HG03095 (cell line): Measurements from ENCODE around the gene LENEP.

Experiments used
- ATAC-seq: cut with Tn5 transposase; IDR thresholded peaks from one replicate; pipeline ENCODE4 v1.9.1; 2021; ENCODE audit warnings: moderate library complexity; ENCODE audit not compliant: unreplicated experiment

Gene LENEP

DNA sequence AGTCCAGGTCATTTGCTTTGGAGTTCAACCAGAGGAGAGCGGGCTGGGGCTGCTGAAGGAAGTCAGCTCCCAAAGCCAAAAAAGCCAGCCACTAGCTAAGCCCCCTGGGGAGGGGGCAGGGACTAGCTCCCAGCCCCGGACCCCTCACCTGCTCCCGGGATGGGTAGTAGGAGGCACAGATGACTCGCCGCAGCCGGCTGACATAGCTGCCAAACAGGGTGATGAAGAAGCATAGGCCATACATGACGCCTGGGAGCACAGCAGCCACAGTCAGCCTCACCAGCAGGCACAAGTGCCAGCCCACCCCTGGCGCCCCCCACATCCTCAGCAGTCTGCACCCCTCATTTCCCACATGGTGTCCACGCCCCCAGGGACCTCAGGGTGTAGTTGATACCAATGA, 32.8 kb downstream of the LENEP start:
- no peak for ATAC-seq

DNA sequence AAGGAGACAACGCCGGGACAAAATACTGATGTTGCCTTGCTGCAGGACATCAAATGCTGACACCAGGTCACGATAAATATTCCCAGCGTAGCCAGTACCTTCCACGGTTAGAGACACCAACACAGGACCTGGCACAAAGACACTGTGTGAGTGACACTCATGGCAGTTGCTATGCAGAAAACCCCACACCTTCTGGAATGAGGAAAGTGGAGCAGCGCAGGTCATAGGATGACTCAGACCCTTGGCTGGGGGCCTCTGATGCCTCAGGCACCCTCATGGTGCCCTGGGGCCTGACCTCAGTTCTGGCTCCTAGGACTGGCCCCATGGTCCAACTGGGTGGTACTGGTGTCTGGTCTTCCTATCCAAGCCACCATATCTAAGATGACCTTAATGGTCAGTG, 33.2 kb downstream of the LENEP start:
- no peak for ATAC-seq

DNA sequence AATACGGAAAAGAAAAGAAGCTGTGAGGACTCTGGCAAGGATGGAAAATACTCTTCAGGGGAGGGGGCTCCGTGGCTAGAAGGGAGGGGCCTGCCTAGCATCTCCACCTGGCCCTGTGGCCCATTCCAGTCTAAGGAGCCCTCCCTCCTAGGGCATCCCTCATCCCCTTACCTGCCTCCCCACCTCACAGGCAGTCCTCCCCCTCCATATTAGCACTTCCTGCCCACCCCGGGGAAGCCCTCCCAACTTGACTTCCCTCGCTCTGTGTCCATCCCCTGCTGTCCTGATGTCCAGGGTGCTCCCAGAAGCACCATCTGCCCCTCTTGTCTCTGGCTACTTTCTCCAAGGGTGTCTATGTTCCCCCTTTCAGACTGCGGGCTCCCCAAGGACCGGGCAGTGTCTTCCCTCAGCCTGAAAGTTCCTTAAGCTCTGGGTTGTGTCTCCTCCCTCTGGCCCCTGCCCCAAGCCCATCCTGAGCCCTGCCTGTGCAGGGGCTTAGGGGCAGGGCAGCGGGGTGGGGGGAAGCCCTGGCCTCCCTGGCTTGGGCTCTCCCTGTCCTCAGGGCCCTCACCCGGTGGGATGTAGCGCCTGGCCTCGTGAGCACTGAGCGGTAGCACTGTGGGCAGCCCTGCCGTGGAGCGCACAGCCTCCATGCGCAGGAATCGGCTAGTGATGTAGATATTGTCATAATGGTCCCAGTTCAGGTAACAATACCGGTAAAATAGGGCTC, 36.3 kb downstream of the LENEP start:
- ATAC-seq = no peak

DNA sequence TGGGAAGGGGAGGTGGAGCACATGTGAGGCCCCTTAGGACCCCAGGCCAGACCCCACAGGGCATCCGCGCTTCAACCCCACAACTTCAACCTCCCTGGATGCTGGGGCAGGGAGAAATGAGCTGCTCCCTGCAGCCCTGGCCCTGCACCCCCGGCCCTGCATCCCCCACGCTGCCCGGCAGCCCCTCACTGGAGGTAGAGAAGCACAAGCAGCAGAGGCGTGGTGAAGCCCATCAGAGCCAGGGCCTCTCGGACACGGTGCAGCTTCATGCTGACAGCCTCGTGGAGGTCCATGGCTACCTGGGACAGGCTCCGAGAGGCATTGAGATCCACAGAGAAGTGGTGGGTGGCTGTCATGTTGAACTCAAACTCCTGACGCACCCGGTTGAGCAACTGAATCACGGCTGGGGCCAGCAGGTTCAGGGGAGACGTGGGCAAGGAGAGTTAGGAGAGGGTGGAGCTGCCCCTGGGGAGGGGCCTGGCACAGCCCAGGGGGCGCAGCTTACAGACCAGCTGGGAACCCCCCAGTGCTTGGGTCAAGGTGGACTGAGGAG, 36.9 kb downstream of the LENEP start:
- no peak for ATAC-seq

DNA sequence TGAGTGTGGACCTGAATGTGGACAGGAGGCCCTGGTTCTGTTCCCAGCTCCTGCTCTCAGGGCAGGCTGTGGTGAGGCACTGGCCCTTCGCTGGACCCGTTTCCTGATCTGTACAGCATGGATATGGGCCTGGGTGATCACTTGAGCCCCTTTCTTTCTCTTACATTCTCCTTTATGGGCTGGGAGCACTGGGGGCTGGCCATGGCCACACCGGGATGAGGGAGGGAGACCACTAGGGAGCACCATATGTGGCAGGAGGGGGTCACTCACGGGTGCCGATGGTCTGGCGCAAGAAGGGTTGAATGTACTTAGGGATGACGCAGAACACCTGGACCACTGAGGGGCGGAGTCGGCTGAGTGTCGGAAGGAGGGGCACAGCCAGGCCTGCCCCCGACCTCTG, 37.5 kb downstream of the LENEP start:
- ATAC-seq = no peak

DNA sequence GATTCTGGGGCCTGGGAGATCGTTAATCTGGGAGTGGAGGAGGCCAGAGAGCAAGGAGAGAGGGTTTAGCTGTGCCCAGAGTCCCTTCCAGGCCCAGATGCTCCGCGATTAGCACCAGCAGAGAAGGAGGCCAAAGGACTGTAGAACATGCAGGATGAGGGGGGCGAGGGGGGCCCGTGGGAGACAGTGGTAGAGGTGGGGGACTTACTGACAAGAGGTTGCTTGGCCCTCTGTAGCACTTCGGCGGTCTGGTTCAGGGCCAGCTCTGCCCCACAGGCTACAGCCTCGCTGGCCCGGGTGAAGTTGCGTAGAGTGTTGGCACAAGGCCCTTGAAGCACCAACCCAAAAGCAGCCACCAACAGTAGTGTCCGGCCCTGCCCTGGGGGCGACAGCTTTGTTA, 39.5 kb downstream of the LENEP start:
- no peak for ATAC-seq

DNA sequence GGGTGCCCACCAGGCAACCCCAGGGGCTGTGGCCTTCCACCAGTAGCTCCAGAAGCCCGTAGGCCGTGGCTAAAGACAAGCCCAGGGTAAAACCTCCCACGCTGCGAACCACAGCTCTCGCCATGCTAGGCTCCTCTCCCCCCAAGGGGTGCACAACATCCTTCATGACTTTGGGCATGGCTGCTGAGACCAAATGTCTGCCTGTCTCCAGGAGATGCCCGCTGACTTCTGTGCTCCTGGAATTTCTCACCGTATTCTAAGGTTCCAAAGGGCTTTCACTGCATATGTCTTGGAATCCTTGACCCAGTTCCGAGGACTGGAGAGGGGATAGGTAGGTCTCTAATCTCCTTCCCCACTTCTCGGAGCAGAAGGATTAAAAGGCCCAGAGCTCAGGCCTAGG, 40.1 kb downstream of the LENEP start, which contains the start of the genes DCST1 and DCST2:
TSS of gene DCST1 (plus strand) at position 301 of the 400 bp plus-strand sequence. CDS start 213 bp downstream, outside the sequence.
TSS of gene DCST2 (minus strand) at position 258 of the 400 bp plus-strand sequence. CDS start at position 178, 80 bp downstream.
- ATAC-seq = no peak

DNA sequence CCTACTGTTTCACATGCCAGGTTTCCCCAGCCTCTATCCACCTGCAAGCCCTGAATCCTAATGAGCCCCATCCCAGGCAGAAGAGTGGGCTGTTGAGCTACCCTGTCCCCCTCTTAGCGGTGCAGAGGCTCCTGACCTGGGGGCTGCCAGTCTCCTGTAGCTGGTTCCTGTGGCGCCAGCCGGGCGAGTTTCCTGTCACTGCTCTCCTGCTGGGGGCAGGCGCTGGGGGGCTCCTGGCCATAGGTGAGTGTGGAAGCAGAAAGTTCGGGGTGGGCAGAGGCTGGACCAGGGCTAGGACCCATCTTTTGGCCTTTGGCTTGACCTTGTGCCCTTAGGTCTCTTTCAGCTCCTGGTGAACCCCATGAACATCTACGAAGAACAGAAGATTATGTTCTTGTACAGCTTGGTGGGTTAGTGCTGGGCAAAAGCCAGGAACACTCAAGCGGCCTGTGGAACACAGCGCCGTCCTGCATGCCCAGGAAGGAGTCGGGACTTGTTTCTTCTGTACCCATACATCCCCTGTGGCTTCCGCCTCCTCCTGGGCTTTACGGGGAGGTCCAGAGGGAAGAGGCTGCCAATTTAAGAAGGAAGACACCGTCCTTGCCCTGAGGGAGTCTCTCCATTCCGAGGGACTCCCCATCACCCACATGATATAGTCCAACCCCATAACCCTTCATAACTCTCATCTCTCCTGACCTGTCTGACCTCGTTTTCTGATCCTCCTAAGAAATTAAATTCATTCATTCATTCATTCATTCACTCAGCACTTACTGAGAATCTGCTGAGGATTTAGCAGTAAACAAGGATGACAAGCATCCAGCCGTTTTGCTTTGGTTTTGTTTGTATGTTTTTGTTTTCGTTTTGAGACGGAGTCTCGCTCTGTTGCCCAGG, 41.2 kb downstream of the LENEP start:
- ATAC-seq = no peak

DNA sequence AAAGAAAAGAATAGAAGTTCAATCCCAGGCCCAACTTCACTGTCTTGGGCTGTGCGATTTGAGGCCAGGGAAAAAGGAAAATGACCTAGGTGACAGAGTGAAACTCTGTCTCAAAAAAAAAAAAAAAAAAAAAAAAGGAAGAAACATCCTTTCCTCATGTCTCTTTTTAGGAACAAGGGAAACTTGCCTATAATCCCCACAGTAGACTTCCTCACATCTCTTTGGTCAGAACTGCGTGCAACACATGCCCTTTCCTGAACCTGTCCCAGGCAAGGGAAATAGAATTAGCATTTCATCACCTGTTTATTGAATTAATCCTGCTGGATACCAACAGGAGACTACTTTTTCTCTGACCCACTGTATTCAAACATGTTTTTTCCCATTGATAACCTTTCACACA, 42.5 kb downstream of the LENEP start:
- no peak for ATAC-seq

DNA sequence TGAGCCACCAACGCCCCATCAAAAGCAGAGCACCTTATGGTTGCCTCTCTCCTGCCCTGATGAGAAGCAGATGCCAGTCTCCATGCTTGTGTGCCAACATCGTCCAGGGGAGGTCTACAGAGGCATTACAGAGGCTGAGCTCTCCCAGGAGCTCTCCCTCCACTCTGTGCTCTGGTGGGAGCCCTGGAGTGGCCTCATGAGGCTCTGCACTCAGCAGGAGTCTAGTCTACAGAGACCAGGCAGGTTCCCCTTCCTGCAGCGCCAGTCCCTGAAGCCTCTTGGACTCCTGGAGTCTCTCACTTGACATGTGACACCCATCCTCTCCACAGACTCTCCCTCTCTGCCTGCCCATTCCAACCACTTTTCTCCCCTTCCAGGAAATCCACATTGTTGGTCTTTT, 43.7 kb downstream of the LENEP start:
- ATAC-seq = no peak

DNA sequence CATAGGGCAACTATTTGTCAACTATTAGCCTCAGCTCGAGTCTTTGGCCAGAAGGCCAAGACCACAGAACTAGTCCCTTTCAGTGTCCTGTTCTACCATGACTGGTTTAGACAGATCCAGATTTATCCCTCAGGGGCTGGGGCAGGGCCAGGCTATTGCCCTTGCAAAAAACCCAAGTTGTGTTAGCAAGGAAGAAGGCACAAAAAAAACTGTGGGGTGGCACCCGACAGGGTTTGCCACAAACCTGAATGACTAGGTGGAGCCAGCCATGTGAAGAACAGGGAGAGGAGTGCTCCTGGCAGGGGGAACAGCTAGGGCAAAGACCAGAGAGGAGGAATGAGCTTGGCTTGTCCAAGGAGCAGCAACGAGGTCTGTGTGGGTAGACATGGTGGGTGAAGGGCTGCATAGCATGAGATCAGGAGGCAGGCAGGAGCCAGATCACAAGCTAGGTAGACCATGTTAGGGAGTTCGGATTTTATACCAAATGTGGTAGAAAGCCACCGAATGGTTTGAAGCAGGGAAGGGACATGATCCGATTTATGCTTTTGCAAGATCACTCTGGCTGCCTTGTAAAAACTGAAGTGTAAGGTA, 44.6 kb downstream of the LENEP start:
- no peak for ATAC-seq

DNA sequence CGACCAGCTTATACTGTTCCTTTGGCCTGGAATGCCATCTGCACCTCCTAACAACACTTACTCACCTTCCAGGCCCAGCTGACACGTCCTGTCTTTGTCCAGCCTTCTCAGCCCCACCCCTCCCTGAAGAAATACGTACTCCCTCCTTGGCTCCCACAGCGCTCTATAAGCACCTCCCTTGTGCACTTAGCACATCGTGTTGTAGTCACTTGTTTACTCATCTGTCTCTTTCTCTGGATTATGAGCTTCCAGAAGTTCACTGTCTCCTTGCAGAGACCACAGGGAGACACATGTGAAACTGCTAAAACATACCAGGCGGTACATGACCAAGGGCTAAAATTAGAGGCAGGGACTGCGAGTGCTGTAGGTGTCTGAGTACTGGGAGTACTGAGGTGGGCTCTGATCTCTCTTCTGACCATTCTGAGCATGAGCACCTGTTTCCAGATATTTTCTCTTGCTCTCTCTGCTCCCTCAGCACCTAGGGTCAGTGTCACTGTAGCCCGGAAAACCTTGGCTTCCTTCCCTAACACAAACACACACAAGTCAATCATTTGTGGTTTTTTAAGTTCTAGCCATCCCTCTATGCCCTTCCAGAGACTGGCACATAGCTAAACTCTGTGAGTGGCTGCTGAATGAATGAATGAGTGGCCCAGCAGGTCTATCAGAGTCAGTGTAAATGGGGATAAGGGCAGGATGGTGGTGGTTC, 45.4 kb downstream of the LENEP start:
- ATAC-seq = no peak

DNA sequence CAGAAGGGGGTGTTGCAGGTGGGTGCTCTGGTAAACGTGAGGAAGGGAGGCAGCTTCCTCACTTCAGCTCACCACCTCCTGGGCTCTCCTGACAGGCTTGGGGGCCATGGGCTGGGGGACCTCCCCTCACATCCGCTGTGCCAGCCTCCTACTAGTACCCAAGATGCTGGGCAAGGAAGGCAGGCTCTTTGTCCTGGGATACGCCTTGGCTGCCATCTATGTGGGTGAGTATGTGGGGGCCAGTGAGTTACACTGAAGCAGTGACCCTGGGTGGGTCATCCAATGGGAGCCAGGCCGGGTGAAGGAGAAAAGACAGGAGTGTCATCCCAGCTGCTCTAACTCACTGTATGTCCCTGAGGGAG, 45.9 kb downstream of the LENEP start:
- no peak for ATAC-seq

DNA sequence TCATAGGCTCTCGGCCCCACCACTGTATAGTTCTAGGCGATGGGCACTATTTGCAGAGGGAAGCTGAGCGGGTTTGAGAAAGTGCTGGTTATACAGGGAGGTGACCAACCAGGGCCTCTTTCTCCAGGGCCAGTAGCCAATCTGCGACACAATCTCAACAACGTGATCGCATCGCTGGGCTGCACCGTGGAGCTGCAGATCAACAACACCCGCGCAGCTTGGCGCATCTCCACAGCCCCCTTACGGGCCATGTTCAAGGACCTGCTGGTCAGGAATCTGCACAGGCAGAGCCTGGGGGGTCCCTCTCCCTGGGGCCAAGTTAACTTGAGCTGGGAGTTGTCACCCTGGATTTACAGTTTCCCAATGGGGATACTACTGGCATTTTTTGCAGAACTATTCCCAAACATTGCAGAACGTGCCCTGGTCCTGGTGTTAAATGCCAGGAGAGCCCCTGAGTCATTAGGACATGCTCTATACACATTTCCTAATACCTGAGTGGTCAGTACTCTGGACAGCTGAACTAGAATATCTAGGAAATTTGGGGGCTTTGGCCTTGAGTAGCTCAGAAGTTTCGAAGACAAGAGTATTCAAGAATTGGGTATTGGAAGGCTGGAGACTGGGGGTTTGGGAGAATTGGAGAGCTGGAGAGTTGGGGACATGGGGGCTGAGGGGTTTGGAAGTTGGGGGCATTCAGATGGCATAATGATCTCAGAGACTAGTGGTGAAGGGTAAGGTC, 47.1 kb downstream of the LENEP start:
- no peak for ATAC-seq

DNA sequence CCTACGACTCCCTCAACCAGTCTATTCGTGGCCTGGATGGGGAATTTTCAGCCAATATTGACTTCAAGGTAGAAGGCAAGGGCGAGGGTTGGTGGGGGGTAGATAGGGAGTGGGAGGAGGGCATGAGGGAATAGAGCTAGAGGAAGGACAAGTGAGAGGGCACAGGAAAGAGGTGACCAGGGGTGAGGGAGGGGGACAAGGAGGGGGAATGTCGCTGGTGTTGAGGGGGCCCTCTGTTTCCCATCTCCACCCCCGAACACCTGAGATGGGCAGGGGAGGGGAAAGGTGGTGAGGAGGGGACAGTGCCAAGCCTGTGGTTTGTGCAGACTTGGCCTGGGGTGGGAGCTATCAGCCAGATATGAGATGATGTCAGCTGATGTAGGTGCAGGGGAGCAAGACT, 49.4 kb downstream of the LENEP start:
- no peak for ATAC-seq

DNA sequence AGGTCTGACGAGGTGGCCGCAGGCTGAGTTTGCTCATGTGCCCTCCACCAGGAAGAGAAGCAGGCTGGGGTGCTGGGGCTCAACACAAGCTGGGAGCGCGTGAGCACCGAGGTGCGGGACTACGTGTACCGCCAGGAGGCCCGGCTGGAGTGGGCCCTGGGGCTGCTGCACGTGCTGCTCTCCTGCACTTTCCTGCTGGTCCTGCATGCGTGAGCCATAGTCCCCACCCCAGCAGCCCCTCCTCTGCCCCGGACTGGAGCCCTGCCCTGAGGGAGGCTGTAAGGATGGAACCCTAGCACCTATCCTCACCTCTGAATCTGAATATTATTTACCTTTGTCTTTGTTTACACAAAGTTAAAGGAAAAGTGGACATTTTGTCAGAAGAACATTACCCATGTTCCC, 49.9 kb downstream of the LENEP start:
- ATAC-seq = no peak

DNA sequence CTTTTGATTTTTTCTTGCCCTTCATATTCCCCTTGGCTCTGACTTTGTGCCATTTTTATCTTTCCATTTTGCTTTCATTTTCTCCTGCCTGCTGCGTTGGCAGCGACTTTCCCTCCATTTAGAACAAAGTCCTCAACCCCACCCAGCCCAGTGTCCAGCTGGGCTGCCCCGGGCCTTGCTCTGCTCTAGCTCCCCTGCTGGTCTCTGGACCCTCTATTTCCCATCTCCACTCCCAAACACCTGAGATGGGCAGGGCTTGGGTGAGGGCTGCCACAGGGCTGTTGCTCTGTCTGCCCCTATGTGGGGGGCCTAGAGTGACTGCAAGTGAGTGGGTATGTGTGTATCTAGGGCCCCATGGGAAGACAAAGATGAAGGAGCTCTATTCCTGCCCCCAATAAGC, 50.4 kb downstream of the LENEP start:
- no peak for ATAC-seq
